GM18909 (cell line): ENCODE measurements around the gene SLC13A5.

Source experiments
- ATAC-seq: cut with Tn5 transposase; IDR thresholded peaks from one replicate; pipeline ENCODE4 v1.9.1; 2021; ENCODE audit warnings: mild to moderate bottlenecking; ENCODE audit not compliant: unreplicated experiment, poor library complexity

SLC13A5 gene

GRCh38 chr17:6640536-6641246 lies 72.5 kb downstream of the SLC13A5 start, which contains the start of the genes KIAA0753 and TXNDC17:
Gene KIAA0753 (minus strand): TSS chr17:6640711. CDS start chr17:6635103, 5,608 bp downstream.
Gene TXNDC17 (plus strand): TSS chr17:6641060. CDS start chr17:6641083, 23 bp downstream.
- peak; percentile 84 for ATAC-seq

- ATAC-seq, result peak; percentile 12
Measured at GRCh38 chr17:6639586-6640535, 73.3 kb downstream of the SLC13A5 start.

GRCh38 chr17:6639014-6639585 lies 74.1 kb downstream of the SLC13A5 start:
- no peak for ATAC-seq

GRCh38 chr17:6638046-6638908 lies 74.9 kb downstream of the SLC13A5 start:
- ATAC-seq, result no peak

GRCh38 chr17:6637458-6637840 lies 75.7 kb downstream of the SLC13A5 start:
- ATAC-seq, result no peak

- no peak for ATAC-seq
Measured at GRCh38 chr17:6636616-6637457, 76.3 kb downstream of the SLC13A5 start.

GRCh38 chr17:6636105-6636504 lies 77.1 kb downstream of the SLC13A5 start:
- ATAC-seq, result no peak
